ENCODE measurements around the gene SLC17A1.

The SLC17A1 gene

DNA sequence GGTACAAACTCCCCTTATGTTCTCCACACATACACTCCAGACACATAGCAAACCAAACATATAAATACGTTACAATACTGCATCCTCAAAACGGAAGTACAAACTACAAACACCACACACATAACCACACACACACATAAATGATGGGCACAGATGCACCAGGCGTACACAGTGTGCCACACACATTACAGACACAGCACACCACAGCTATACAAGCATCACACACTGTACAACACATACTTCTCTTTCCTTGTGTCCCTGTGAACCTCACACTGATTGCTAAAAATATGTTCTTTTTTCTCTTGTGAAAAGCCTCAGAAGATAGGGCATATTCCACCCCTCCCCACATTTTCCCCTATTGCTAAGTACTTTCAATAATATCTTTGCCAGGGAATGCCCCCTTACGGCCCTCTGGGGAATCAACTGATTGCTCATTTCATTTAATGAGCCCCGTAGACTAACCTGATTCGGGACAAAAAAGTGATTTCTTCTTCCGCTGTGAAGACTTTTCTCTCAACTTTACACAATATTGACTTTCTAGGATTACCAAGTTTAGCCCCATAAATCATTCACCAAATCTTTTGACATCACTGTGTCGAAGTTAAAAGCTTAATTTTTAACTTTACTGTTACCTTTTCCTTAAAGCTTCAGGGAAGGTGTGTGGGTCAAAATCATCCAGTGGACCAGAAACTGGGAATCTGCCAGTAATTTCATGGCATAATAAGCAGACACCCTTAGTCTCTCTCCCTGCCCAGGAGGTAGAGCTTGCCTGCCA lies at the start of gene SLC17A1:
TSS of gene SLC17A1 (minus strand) at position 521 of the 775 bp plus-strand sequence. CDS start 1,495 bp downstream, outside the sequence.
- DNase-seq: no peak

DNA sequence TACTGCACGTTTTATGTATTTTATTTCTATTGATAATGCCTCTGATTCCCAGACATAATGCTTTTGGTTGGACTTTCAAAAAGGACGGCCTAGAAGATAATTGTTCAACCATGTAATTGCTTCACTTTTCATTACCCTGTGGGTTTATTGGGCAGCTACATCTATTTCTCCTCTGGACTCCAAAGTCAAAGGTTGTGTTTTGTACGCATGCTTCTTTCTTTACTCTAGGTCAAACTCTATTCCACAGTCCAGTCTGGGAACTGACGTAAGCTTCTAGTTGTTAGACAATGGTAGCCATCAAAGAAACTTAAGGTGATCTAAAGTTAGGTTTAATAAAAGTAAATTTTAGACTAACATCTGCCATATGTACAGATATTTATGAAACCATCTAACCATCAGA lies 48.7 kb upstream of the SLC17A1 start:
- no peak for DNase-seq

- no peak for DNase-seq
Observed at GRCh38 chr6:25878721-25879322, 47.0 kb upstream of the SLC17A1 start.

- no peak for DNase-seq
Observed at GRCh38 chr6:25875926-25876602, 44.2 kb upstream of the SLC17A1 start.

GRCh38 chr6:25875563-25875905 lies 43.7 kb upstream of the SLC17A1 start:
- DNase-seq: no peak

DNA sequence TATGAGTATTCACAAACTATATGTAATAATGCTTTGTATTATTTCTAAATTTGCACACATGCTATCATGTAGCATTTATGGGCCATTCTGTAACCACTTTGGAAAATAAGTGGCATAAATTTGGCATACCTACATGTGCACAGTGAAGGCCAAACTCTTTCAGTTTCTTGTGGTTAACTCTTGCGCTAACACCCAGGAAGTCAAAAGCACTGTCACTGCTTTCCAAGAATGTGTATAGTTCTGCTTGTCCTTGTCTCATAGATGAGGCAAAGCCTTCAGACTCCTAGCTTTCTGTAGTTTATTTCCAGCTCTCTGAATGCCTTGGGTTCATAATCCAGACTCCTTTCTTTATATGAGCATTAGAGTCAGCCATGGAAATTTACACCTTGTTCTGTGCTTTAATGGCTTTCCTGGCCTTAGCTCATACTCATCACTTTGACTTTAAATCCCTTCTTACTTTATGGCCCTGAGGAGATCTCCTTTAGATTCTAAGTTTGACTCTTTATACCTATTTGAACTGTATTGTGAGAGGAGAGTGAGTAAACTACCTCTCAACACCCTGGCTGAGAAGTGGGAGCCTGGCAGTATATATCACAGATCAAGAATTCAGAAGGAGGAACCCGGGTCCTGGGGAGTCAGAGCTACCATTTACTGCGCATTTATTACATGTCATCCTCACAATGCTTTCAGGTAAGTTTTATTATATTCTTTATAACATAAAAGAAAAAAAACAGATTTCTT lies 43.1 kb upstream of the SLC17A1 start:
- no peak for DNase-seq

DNA sequence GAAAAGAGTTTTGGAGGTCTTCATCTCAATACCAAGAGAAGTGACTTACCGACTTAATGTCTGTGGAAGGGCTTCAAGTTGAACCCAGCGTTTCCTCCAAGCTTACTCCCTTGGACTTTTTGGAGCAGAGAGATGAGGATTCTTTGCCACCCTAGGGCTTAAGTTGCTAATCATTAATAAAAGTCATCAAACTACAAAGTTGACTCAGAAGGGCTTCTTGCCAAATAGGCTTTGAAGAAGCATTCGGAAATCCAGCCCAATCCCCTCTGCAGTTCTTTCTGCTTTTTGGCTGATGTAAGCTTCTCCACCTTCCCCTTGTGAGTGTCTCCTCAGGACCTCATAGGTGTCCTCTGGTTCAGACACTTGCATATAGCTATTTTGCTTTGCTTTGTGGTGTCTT lies 42.3 kb upstream of the SLC17A1 start, which contains the start of gene SLC17A3:
TSS of gene SLC17A3 (minus strand) at position 126 of the 400 bp plus-strand sequence. CDS start 5,856 bp downstream, outside the sequence.
- DNase-seq: no peak

DNA sequence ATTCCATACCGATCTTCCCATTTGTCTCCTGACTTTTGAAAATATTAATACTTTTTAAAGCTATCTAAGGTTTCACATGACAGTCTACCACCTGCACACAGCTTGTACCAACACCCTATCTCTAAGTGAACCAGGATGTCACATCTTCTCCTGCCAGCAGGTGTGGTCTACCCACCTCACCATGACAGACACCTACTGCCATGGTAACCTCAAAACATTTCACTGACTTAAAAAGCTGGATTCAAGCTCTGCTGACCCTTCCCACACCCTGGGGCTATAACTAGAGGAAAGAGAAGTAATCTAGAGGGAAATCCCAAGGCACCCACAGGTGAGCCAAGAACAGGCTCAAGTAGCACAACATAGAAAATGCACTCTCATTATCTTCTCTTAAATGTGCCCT lies 41.0 kb upstream of the SLC17A1 start:
- no peak for DNase-seq

DNA sequence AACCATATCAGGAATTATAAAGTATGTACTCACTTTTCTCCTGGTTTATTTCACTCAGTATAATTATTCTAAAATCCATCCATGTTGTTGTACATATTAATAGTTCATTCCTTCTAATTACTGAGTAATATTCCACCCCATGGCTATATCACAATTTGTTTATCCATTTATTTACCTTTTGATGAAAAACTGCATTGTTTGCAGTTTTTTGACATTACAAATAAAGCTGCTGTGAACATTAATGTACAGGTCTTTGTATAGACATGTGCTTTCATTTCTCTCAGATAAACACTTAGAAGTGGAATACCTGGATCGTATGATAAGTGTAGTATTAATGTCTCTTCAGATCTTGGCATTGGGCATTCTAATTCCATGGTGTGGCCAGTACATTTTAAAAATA lies 38.0 kb upstream of the SLC17A1 start:
- no peak for DNase-seq

- no peak for DNase-seq
Observed at GRCh38 chr6:25868436-25869183, 36.8 kb upstream of the SLC17A1 start.

GRCh38 chr6:25866011-25866410 lies 34.2 kb upstream of the SLC17A1 start:
- no peak for DNase-seq

GRCh38 chr6:25863360-25863759 lies 31.5 kb upstream of the SLC17A1 start:
- DNase-seq: no peak

- DNase-seq: no peak
Observed at GRCh38 chr6:25862199-25862598, 30.3 kb upstream of the SLC17A1 start.

GRCh38 chr6:25852756-25853155 lies 20.9 kb upstream of the SLC17A1 start:
- DNase-seq: no peak

DNA sequence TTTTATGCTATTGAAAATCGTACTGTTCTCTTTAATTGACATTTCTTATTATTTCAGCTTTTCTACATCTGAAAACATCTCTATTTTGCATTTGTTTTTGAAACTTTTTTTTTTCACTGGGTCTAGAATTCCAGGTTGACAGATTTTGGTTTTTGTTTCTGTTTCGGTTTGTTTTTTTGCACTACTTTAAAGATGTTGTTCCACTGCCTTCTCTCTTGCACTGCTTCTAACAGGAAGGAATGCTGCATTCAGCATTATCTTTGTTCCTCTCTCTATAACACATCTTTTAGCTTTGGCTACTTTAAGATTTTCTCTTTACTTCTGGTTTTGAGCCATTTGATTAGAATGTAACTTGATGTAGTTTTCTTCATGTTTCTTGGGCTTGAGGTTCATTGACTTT lies 20.1 kb upstream of the SLC17A1 start:
- DNase-seq: no peak

GRCh38 chr6:25844518-25844917 lies 12.7 kb upstream of the SLC17A1 start:
- no peak for DNase-seq

DNA sequence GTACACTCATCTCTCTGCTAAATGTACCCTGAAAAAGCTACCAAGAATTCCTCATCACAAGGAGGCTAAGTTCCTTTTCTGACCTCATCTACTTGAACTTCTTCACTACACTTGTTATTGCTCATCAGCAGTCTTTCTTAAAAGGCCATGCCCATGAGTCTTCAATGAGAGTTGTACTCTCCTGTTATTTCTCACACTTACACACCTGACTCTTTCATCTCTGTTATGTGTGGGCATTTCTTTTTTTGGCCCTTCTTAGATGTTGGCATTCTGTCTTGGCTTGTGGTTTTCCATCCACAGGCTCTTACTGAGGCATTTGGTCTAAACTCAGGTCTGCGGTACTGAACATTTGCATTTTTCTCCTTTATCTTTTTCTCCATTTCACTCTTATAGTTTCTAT lies 10.7 kb upstream of the SLC17A1 start:
- DNase-seq: no peak

DNA sequence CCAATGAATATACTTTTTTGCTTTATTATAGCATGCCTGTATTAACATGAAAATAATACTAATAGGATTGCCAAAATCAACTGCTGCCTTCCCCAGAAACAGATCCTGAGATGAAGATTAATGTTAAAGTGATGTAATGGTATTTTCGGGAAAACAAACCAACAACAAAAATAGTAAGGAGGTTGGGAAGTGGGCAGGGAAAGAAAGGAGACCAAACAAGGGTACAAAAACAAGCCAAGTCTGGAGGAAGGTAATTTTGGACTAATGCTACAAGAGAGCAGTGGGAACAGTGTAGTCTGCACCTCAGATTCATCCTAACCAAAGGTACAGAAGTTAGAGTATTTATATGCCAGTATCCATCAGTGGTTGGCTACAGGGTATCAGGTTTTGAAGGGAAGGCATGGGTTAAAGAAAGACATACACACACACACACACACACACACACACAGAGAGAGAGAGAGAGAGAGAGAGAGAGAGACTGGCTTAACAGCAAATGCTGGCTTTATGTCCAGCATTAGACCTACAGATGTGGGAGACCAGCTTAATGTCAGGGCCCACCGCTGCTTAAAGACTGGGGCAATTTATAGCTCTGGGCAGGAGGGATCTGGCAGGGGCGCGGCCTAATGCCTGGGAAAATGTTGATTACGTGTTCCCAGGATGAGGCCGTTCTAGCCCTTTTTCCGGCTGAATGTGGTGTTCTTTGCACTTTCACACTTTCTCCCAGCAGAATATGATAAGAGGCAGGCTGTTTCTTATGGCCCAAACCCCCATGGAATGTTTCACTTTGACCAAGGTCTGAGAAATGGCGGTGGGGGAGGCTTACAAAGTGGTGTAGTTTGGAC lies 3.8 kb upstream of the SLC17A1 start:
- DNase-seq: no peak

DNA sequence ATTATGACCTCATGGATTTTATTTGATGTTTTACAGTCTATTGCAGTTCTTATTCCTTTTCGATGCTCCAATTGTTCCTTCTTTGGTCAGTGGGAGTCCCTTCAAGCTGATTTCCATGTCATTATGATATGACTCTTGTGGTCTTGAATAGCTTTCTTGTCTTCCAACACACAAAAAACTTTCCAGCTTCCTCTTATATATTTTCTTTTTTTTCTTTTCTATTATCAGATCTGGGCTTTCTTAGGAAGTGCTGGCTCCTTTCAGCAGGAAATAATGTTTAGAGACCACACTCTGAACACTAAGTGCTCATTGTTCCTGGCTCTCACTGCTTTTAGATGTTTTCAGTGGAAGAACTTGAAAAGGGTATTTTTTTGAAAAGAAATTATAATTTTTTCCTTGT lies 3.1 kb upstream of the SLC17A1 start:
- DNase-seq: no peak

GRCh38 chr6:25833136-25833535 lies 1.3 kb upstream of the SLC17A1 start:
- DNase-seq: no peak

DNA sequence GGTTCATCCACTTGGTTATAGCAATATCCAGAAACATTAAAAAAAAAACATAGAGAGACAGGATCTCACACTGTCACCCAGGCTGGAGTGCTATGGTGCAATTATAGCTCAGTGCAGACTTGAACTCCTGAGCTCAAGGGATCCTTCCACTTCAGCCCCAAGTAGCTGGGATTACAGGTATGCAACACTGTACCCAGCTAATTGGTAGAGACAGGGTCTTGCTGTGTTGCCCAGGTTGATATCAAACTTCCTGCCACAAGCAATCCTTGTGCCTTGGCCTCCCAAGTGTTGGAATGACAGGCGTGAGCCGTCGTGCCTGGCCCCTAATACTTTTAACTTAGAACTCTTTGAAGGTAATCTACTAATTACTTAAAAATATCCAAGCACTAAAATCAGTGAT lies 818 bp upstream of the SLC17A1 start:
- no peak for DNase-seq

GRCh38 chr6:25832307-25832662 lies 433 bp upstream of the SLC17A1 start:
- DNase-seq: no peak

Data from activated CD4-positive, CD25-positive, alpha-beta regulatory T cell (primary cell).